ENCODE measurements around the gene MYH9. TPM values are rescaled to one million over a fixed set of nuclear protein-coding genes. Genes with fewer than 3 reads are reported as not detected.

The MYH9 gene
- total and polyA plus RNA-seq, 4 donors, result 170 to 1,890 (median 1,068) TPM

DNA sequence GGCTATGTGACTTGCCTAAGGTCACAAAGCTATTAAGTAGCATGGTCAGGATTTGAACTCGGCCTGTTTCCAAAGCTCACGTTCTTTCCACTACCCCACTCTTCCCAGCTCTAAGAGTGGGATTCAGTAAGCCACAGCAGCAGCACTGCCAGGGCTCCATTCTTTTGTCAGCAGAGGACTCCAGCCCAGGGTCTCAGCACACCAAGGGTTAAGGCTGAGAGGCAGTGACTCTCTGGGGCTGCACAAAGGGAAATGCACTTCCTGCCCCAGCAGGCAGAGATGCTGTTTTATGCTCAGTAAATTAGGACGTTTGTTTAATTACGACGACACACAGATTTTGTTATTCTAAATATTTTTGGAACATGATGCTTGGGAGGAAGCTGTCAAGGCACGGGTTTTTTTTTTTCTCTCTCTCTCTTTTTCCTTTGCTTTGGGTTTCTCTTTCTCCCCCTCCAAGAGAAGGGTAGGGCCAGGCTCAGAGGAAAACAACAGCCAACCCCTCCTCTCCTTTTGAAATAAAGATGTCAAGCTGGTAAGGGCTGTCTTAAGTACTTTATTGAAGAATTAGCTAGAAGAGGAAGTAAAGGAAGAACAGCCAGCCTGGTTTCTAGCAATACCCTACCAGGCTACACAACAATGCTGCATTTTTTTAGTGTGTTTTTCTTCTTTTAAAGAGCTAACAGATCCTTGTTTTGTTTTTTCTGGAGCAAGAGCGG is 2.8 kb downstream of the MYH9 start:
- 0 to 2% methylated on average over 7 of the region's 7 CpGs for WGBS, 2 donors
- intact Hi-C loops (cut with DNase I), result loop anchor here (2.0 to 5.0 kb wide), 2 partner anchors 38 to 60 kb away; no protein-coding TSS in a partner anchor
- ATAC-seq (ENCODE audit: low FRiP score) (no peak), DNase-seq (peak in 1 of 2 donors; percentile 75)
- Histone ChIP-seq H3K4me1 (ENCODE audit: control insufficient read depth in 1 of 2, insufficient read depth in 2 of 2, low read length in 2 of 2) (no peaks in the 10 kb centered on the region), H3K36me3 (ENCODE audit: control insufficient read depth in 1 of 2, insufficient read depth in 2 of 2, low read length in 1 of 2) (no peaks in the 10 kb centered on the region), H3K27me3 (ENCODE audit: control insufficient read depth in 1 of 2, insufficient read depth in 2 of 2, low read length in 1 of 2) (no peaks in the 10 kb centered on the region), H3K27ac (ENCODE audit: low read depth in 1 of 2, low read length in 2 of 2) (peak overlapping the region; percentile 84 to 96), H3K9me3 (ENCODE audit: control insufficient read depth, low read length) (no peaks in the 10 kb centered on the region), H3K4me3 (ENCODE audit: low read length in 2 of 2) (peak overlapping the region; percentile 60 to 95)

DNA sequence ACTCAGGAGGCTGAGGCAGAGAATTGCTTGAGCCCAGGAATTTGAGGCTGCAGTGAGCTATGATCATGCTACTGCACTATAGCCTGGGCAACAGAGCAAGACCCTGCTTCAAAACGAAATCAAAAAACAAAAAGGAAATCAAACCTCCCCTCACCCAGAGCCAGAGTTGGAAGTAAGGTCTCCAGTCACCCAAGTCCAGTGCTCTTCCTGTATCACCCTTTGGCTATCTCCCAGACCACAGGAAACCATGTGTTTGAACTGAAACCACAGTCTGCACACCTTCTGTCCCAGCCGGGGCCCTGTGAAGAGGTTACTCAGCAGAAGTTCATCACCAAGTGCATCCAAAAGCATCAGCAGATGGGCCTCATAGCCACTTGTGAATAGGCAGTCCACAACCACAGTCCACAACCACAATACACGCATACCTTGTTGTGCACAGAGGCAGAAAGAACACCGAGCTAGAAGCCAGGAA is 4.6 kb downstream of the MYH9 start:
- DNase-seq, result no peak
- Histone ChIP-seq H3K4me1 (ENCODE audit: control insufficient read depth in 1 of 2, insufficient read depth in 2 of 2, low read length in 2 of 2) (no peaks in the 10 kb centered on the region), H3K27me3 (ENCODE audit: control insufficient read depth in 1 of 2, insufficient read depth in 2 of 2, low read length in 1 of 2) (no peaks in the 10 kb centered on the region), H3K36me3 (ENCODE audit: control insufficient read depth in 1 of 2, insufficient read depth in 2 of 2, low read length in 1 of 2) (no peaks in the 10 kb centered on the region), H3K4me3 (ENCODE audit: low read length in 2 of 2) (no peak overlapping the region), H3K9me3 (ENCODE audit: control insufficient read depth, low read length) (no peaks in the 10 kb centered on the region), H3K27ac (ENCODE audit: low read depth in 1 of 2, low read length in 2 of 2) (peak overlapping the region in 1 of 2 donors; percentile 65)
- intact Hi-C loops (cut with DNase I), result loop anchor here in 1 of 2 donors (5.0 kb wide), 1 partner anchor 36 kb away; no protein-coding TSS in a partner anchor
- no peak for ATAC-seq (ENCODE audit: low FRiP score)
- WGBS, 2 donors, result 1 to 6% methylated on average over 4 of the region's 4 CpGs

GRCh38 chr22:36381513-36382128 is 6.1 kb downstream of the MYH9 start:
- H3K27ac ChIP-seq (ENCODE audit: low read depth in 1 of 2, low read length in 2 of 2), result peak overlapping the region in 1 of 2 donors; percentile 42
- H3K27me3 ChIP-seq (ENCODE audit: control insufficient read depth in 1 of 2, insufficient read depth in 2 of 2, low read length in 1 of 2), result no peaks in the 10 kb centered on the region
- WGBS, 2 donors, result 23 to 25% methylated on average over 5 of the region's 5 CpGs
- H3K4me1 ChIP-seq (ENCODE audit: control insufficient read depth in 1 of 2, insufficient read depth in 2 of 2, low read length in 2 of 2), result peaks cover 0 to under 1% of the 10 kb centered on the region in 2 donors
- intact Hi-C loops (cut with DNase I), result loop anchor here in 1 of 2 donors (5.0 kb wide), 1 partner anchor 34 kb away; no protein-coding TSS in a partner anchor
- no peaks in the 10 kb centered on the region for H3K9me3 ChIP-seq (ENCODE audit: control insufficient read depth, low read length)
- no peak for DNase-seq
- H3K36me3 ChIP-seq (ENCODE audit: control insufficient read depth in 1 of 2, insufficient read depth in 2 of 2, low read length in 1 of 2), result no peaks in the 10 kb centered on the region
- no peak overlapping the region for H3K4me3 ChIP-seq (ENCODE audit: low read length in 2 of 2)
- ATAC-seq (ENCODE audit: low FRiP score), result no peak

DNA sequence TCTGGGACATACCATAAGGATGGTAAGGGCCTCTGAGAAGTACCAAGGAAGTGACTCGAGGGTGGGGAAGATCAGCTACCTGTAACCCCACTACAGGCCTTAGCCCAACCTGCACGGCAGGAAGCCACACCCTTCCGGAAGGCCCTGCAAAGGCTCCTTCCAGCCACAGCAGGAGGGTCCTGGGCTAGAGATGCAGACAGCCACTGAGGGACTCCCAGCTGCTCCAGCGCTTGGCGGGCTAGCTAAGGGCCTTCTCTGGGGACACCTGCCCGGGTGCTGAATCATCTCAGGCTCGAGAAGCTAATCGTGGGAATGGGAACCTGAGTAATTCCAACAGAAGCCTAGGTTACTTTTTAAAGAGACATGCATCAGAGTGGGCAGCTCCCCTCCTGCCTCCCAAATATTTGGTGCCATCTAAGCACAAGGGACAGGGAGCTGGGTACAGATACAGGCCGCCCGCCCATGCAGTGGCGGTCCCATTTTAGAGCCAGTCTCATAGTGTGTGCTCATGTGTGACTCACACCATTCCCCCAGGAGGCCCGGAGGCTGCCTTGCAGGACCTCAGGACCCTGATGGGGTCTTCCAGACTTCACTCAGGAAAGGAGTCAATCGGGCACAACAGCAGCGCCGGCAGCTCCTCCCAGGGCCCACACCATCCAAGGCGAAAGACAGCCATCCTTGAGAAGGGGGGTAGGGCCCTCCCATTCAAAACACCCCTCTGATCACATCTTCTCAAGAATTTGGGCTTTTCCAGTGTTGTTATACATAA is 8.0 kb downstream of the MYH9 start:
- ATAC-seq (ENCODE audit: low FRiP score) (peak; percentile 78), DNase-seq (peak; percentile 65 to 88)
- peaks cover 2 to 10% of the 10 kb centered on the region in 2 donors for H3K4me1 ChIP-seq (ENCODE audit: control insufficient read depth in 1 of 2, insufficient read depth in 2 of 2, low read length in 2 of 2)
- no peaks in the 10 kb centered on the region for H3K9me3 ChIP-seq (ENCODE audit: control insufficient read depth, low read length)
- peaks cover 0 to 2% of the 10 kb centered on the region in 2 donors for H3K36me3 ChIP-seq (ENCODE audit: control insufficient read depth in 1 of 2, insufficient read depth in 2 of 2, low read length in 1 of 2)
- no peak overlapping the region for H3K4me3 ChIP-seq (ENCODE audit: low read length in 2 of 2)
- no peaks in the 10 kb centered on the region for H3K27me3 ChIP-seq (ENCODE audit: control insufficient read depth in 1 of 2, insufficient read depth in 2 of 2, low read length in 1 of 2)
- peak overlapping the region; percentile 8 to 88 for H3K27ac ChIP-seq (ENCODE audit: low read depth in 1 of 2, low read length in 2 of 2)
- intact Hi-C loops (cut with DNase I), result loop anchor here in 1 of 2 donors (5.0 kb wide), 1 partner anchor 32 kb away; no protein-coding TSS in a partner anchor
- 9 to 13% methylated on average over 16 of the region's 16 CpGs for WGBS, 2 donors

GRCh38 chr22:36378869-36379217 is 8.9 kb downstream of the MYH9 start:
- H3K4me1 ChIP-seq (ENCODE audit: control insufficient read depth in 1 of 2, insufficient read depth in 2 of 2, low read length in 2 of 2), result peaks cover 2 to 13% of the 10 kb centered on the region in 2 donors
- 1 to 10% methylated on average over 5 of the region's 5 CpGs for WGBS, 2 donors

DNA sequence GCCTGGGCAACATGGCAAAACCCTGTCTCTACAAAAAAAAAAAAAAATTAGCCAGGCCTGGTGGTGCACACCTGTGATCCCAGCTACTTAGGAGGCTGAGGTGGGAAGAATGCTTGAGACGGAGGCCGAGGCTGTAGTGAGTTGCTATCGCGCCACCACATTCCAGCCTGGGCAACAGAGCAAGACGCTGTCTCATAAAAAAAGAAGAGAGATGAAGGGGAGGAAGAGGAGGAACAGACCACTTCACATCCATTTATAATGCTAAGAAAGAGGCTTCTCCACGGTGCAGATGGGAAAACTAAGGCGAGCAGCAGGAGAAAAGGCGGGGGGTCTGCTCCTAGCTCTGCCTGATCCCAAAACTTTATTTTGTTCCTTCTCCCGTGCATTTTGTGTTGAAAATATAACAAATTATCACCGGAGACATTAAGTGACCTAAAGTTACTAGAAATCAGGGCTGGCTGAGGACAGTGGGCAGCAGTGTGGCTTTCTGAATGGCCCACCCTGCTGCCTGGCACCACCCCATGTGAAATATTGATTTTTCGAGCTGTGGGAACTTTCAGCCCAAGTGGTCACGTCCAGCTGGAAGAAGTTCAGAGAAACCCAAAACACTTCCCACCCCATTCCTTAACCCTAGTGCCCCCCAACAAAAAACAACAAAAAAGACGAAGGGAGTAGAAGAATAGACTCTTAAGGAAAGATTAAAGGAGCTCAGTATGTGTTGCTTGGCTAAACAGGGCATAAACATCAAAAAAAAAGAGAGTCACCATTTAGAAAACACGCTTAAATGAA is 9.5 kb downstream of the MYH9 start:
- ATAC-seq (ENCODE audit: low FRiP score) (peak; percentile 55), DNase-seq (no peak)
- no peak overlapping the region for H3K4me3 ChIP-seq (ENCODE audit: low read length in 2 of 2)
- peak overlapping the region; percentile 43 to 94 for H3K27ac ChIP-seq (ENCODE audit: low read depth in 1 of 2, low read length in 2 of 2)
- peaks cover 0 to 2% of the 10 kb centered on the region in 2 donors for H3K36me3 ChIP-seq (ENCODE audit: control insufficient read depth in 1 of 2, insufficient read depth in 2 of 2, low read length in 1 of 2)
- no peaks in the 10 kb centered on the region for H3K9me3 ChIP-seq (ENCODE audit: control insufficient read depth, low read length)
- intact Hi-C loops (cut with DNase I), result no loop called here
- peaks cover 6 to 13% of the 10 kb centered on the region in 2 donors for H3K4me1 ChIP-seq (ENCODE audit: control insufficient read depth in 1 of 2, insufficient read depth in 2 of 2, low read length in 2 of 2)
- H3K27me3 ChIP-seq (ENCODE audit: control insufficient read depth in 1 of 2, insufficient read depth in 2 of 2, low read length in 1 of 2), result no peaks in the 10 kb centered on the region
- WGBS, 2 donors, result 6 to 7% methylated on average over 14 of the region's 14 CpGs

More at GRCh38 chr22:36378869-36379217, 8.9 kb downstream of the MYH9 start:
- no peak for DNase-seq
- intact Hi-C loops (cut with DNase I), result no loop called here
- Histone ChIP-seq H3K27ac (ENCODE audit: low read depth in 1 of 2, low read length in 2 of 2) (peak overlapping the region; percentile 48 to 94), H3K27me3 (ENCODE audit: control insufficient read depth in 1 of 2, insufficient read depth in 2 of 2, low read length in 1 of 2) (no peaks in the 10 kb centered on the region), H3K4me3 (ENCODE audit: low read length in 2 of 2) (no peak overlapping the region), H3K36me3 (ENCODE audit: control insufficient read depth in 1 of 2, insufficient read depth in 2 of 2, low read length in 1 of 2) (peaks cover 0 to 2% of the 10 kb centered on the region in 2 donors), H3K9me3 (ENCODE audit: control insufficient read depth, low read length) (no peaks in the 10 kb centered on the region)
- no peak for ATAC-seq (ENCODE audit: low FRiP score)

GRCh38 chr22:36377022-36377631 is 10.6 kb downstream of the MYH9 start:
- Histone ChIP-seq H3K4me1 (ENCODE audit: control insufficient read depth in 1 of 2, insufficient read depth in 2 of 2, low read length in 2 of 2) (peaks cover 8 to 13% of the 10 kb centered on the region in 2 donors), H3K27ac (ENCODE audit: low read depth in 1 of 2, low read length in 2 of 2) (peak overlapping the region in 1 of 2 donors; percentile 48), H3K9me3 (ENCODE audit: control insufficient read depth, low read length) (no peaks in the 10 kb centered on the region), H3K36me3 (ENCODE audit: control insufficient read depth in 1 of 2, insufficient read depth in 2 of 2, low read length in 1 of 2) (peaks cover 0 to 2% of the 10 kb centered on the region in 2 donors), H3K4me3 (ENCODE audit: low read length in 2 of 2) (no peak overlapping the region), H3K27me3 (ENCODE audit: control insufficient read depth in 1 of 2, insufficient read depth in 2 of 2, low read length in 1 of 2) (no peaks in the 10 kb centered on the region)
- no peak for DNase-seq
- ATAC-seq (ENCODE audit: low FRiP score), result no peak
- WGBS, 2 donors, result 52 to 54% methylated on average over 14 of the region's 14 CpGs
- intact Hi-C loops (cut with DNase I), result no loop called here

Measured in aorta (tissue), 5 donors.